ENCODE measurements around the gene KIF18B. TPM values are rescaled to one million over a fixed set of nuclear protein-coding genes. Genes with fewer than 3 reads are reported as not detected.

Gene KIF18B
- total and polyA plus RNA-seq, 2 of the 8 experiments (the other 6 are each of a cell fraction or from before 2014, with no cell fraction given), result 39.0 to 59.4 TPM

DNA sequence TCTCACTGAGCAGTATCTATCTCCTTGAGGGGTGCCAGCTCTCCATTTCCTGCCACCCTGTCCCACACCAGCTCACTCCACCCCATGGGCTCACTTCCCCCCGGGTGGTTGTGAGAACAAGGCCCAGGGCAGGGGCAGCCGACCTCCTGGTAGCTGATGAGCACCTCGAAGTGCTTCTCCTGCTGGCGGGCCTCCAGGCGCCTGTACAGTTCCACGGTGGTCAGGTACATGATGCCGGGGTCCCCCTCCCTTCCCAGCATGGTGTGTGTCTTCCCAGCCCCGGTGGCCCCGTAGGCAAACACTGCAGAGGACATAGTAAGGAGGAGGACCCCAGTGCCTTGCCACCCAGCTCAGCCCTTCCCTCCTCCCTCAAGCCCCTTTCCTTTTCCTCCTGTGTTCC lies 12.5 kb downstream of the KIF18B start (continued):
- TF ChIP-seq CBX8 (IDR thresholded peaks at IDR 0.05; ENCODE audit: borderline replicate concordance, low read depth, low read length) (no peak), POU5F1 (IDR thresholded peaks at IDR 0.05; ENCODE audit: low read depth, low read length) (no peak), KDM1A (IDR thresholded peaks at IDR 0.05; ENCODE audit: borderline replicate concordance, low read length) (no peak), MAX (IDR thresholded peaks at IDR 0.05) (no peak), JUND (IDR thresholded peaks at IDR 0.05; ENCODE audit: low read length) (no peak)
